OCI-LY7 (cell line): ENCODE data around the gene STMN3. TPM values are rescaled to one million over a fixed set of nuclear protein-coding genes. Genes with fewer than 3 reads are reported as not detected.

Experiments used
- BruUV-seq: library from RNA; stranded (reverse); fragments of 400-500 nt; replicated peaks from 2 replicates; lab custom pipeline; 2021; lab: Mats Ljungman, UMichigan
- CTCF ChIA-PET: fragments of 300-600 bp; sonication (Branson Sonifier 250); formaldehyde crosslinking; loops from one replicate; lab custom pipeline; 2022; ENCODE audit warnings: antibody characterized with exemption; ENCODE audit not compliant: unreplicated experiment; lab: Charles Lee
- POLR2A ChIA-PET: fragments of 300-600 bp; sonication (Branson Sonifier 250); formaldehyde crosslinking; loops from one replicate; lab custom pipeline; 2022; ENCODE audit warnings: antibody characterized with exemption; lab: Charles Lee
- DNase-seq: peaks from one replicate; pipeline ENCODE4 v3.0.0-alpha.2; 2015; ENCODE audit warnings: low spot score
- H2AFZ ChIP-seq: fragments of 200-600 bp; sonication (generic), shearing (Covaris generic); 2 replicates; pipeline ENCODE4 v1.6.1; 2014; ENCODE audit warnings: mild to moderate bottlenecking, antibody characterized with exemption, low read length, moderate library complexity
- H3K27ac ChIP-seq: fragments of 200-600 bp; sonication (generic); 2 replicates; pipeline ENCODE4 v1.5.1; 2014; ENCODE audit warnings: mixed run types, low read depth, mild to moderate bottlenecking, moderate library complexity, low read length, inconsistent platforms; ENCODE audit not compliant: poor library complexity, severe bottlenecking
- H3K36me3 ChIP-seq: fragments of 200-600 bp; sonication (generic); 2 replicates; pipeline ENCODE4 v1.6.1; 2014; ENCODE audit warnings: mild to moderate bottlenecking, antibody characterized with exemption, low read length, moderate library complexity, mixed read lengths; ENCODE audit not compliant: insufficient read depth
- H3K4me1 ChIP-seq: fragments of 200-600 bp; sonication (generic); 2 replicates; pipeline ENCODE4 v1.5.1; 2014; ENCODE audit warnings: mild to moderate bottlenecking, low read length; ENCODE audit not compliant: insufficient read depth, poor library complexity, severe bottlenecking
- H3K4me2 ChIP-seq: fragments of 200-600 bp; sonication (generic); 2 replicates; pipeline ENCODE4 v1.6.1; 2014; ENCODE audit warnings: mild to moderate bottlenecking, low read length
- H3K4me3 ChIP-seq: fragments of 200-600 bp; sonication (generic); 2 replicates; pipeline ENCODE4 v1.5.1; 2014; ENCODE audit warnings: mild to moderate bottlenecking, low read depth, low read length; ENCODE audit not compliant: poor library complexity, severe bottlenecking
- H3K79me2 ChIP-seq: fragments of 200-600 bp; sonication (generic); 2 replicates; pipeline ENCODE4 v1.6.1; 2016; ENCODE audit warnings: low read depth, mild to moderate bottlenecking, low read length, moderate library complexity, mixed read lengths; ENCODE audit not compliant: insufficient read depth
- H3K9me2 ChIP-seq: fragments of 200-600 bp; sonication (generic); 2 replicates; pipeline ENCODE4 v1.6.1; 2016; ENCODE audit warnings: mild to moderate bottlenecking, low read length, mixed read lengths; ENCODE audit not compliant: insufficient read depth
- H3K9me3 ChIP-seq: fragments of 200-600 bp; sonication (generic); 2 replicates; pipeline ENCODE4 v1.6.1; 2014; ENCODE audit warnings: mild to moderate bottlenecking, mixed run types, low read length, mixed read lengths
- H4K20me1 ChIP-seq: fragments of 200-600 bp; sonication (generic); 2 replicates; pipeline ENCODE4 v1.6.1; 2014; ENCODE audit warnings: mild to moderate bottlenecking, antibody characterized with exemption, low read length, moderate library complexity, mixed read lengths; ENCODE audit not compliant: insufficient read depth
- CTCF ChIP-seq: fragments of 200-600 bp; sonication (generic); conservative IDR thresholded peaks from 2 replicates; pipeline ENCODE4 v1.5.1; 2014; ENCODE audit warnings: mild to moderate bottlenecking, antibody characterized with exemption, low read length, moderate library complexity, mixed read lengths
- EZH2phosphoT487 ChIP-seq: fragments of 200-600 bp; sonication (generic); IDR thresholded peaks from 2 replicates; pipeline ENCODE4 v1.6.1; 2018; ENCODE audit warnings: low read depth, borderline replicate concordance, mild to moderate bottlenecking, mixed run types, antibody characterized with exemption, low read length, moderate library complexity, mixed read lengths
- intact Hi-C: fragments of 100-400 bp; cut with micrococcal nuclease; formaldehyde crosslinking; loops from one replicate; pipeline ENCODE4 v1.10.0; 2022; ENCODE audit not compliant: unreplicated experiment
- total RNA-seq, 2 experiments: library from RNA; depleted of rRNA in 1 of 2; stranded (reverse); fragments of >200 nt in 1 of 2; shearing (Covaris generic) in 1 of 2; gene quantifications; 2 replicates each; pipeline ENCODE4 v1.2.3, GENCODE V29; 2014 to 2022

Gene STMN3
- total RNA-seq, 2 experiments from 2014 or later = 6.7 TPM

GRCh38 chr20:63668351-63668750, 15.1 kb upstream of the STMN3 start:
- no peaks in the 10 kb centered on the region for H4K20me1 ChIP-seq
- no peak overlapping the region for H3K4me3 ChIP-seq
- CTCF ChIA-PET = no interaction called here
- TF ChIP-seq CTCF (no peak), EZH2phosphoT487 (no peak)
- H3K4me1 ChIP-seq = no peaks in the 10 kb centered on the region
- no peaks in the 10 kb centered on the region for H3K9me3 ChIP-seq
- H3K27ac ChIP-seq = no peak overlapping the region
- H3K9me2 ChIP-seq = no peaks in the 10 kb centered on the region
- peaks cover 53% of the 10 kb centered on the region for H3K36me3 ChIP-seq
- no peak for DNase-seq
- H3K79me2 ChIP-seq = no peaks in the 10 kb centered on the region
- intact Hi-C loops = no loop called here
- no peak overlapping the region for H3K4me2 ChIP-seq
- POLR2A ChIA-PET = no interaction called here
- no TSS peak for BruUV-seq
- H2AFZ ChIP-seq = no peak overlapping the region

- Histone ChIP-seq H3K9me2 (no peaks in the 10 kb centered on the region), H3K9me3 (no peaks in the 10 kb centered on the region), H2AFZ (no peak overlapping the region), H4K20me1 (no peaks in the 10 kb centered on the region), H3K79me2 (no peaks in the 10 kb centered on the region), H3K36me3 (peaks cover 57% of the 10 kb centered on the region), H3K4me2 (no peak overlapping the region), H3K27ac (no peak overlapping the region), H3K4me1 (no peaks in the 10 kb centered on the region), H3K4me3 (no peak overlapping the region)
- no TSS peak for BruUV-seq
- ChIA-PET POLR2A (no interaction called here), CTCF (no interaction called here)
- intact Hi-C loops = no loop called here
- no peak for DNase-seq
- no peak for TF ChIP-seq CTCF
Measured at GRCh38 chr20:63667858-63668257, 14.6 kb upstream of the STMN3 start.

- intact Hi-C loops = no loop called here
- Histone ChIP-seq H3K9me2 (no peaks in the 10 kb centered on the region), H3K27ac (no peak overlapping the region), H3K9me3 (no peaks in the 10 kb centered on the region), H4K20me1 (no peaks in the 10 kb centered on the region), H3K4me1 (no peaks in the 10 kb centered on the region), H3K36me3 (peaks cover 60% of the 10 kb centered on the region), H3K79me2 (no peaks in the 10 kb centered on the region), H3K4me3 (no peak overlapping the region), H3K4me2 (no peak overlapping the region), H2AFZ (no peak overlapping the region)
- TF ChIP-seq CTCF (no peak), EZH2phosphoT487 (no peak)
- no peak for DNase-seq
- no TSS peak for BruUV-seq
- ChIA-PET POLR2A (no interaction called here), CTCF (no interaction called here)
Measured at GRCh38 chr20:63665708-63666107, 12.5 kb upstream of the STMN3 start.
